H1 (cell line): ENCODE data around the gene KLHL15. TPM values are rescaled to one million over a fixed set of nuclear protein-coding genes. Genes with fewer than 3 reads are reported as not detected.

Source experiments
- CTCF ChIA-PET: fragments of 300-600 bp; sonication (Branson Sonifier 250); formaldehyde crosslinking; loops from one replicate; lab custom pipeline; 2021; ENCODE audit not compliant: partially characterized antibody; lab: Charles Lee
- POLR2A ChIA-PET: fragments of 300-600 bp; sonication (Branson Sonifier 250); formaldehyde crosslinking; loops from one replicate; lab custom pipeline; 2021; ENCODE audit warnings: inconsistent platforms; ENCODE audit not compliant: partially characterized antibody; lab: Charles Lee
- DNase-seq, 2 experiments: peaks; one replicate each; pipeline versions ENCODE4 v3.0.0 to v3.0.0-alpha.2; 2010 to 2022; ENCODE audit warnings: low spot score in 2 of 2, low read depth in 1 of 2, mixed read lengths in 1 of 2
- FAIRE-seq: peaks from 2 replicates; lab custom pipeline; 2011; peaks lifted over from hg19 to GRCh38; lab: Jason Lieb, UNC
- H2AFZ ChIP-seq: 2 replicates; pipeline ENCODE4 v1.8.1; 2012; ENCODE audit warnings: low read length, inconsistent platforms
- H2AK5ac ChIP-seq: 2 replicates; pipeline ENCODE4 v1.6.1; 2013; ENCODE audit warnings: low read depth, low read length
- H2BK120ac ChIP-seq: replicated peaks from 2 replicates; pipeline ENCODE3; 2013; ENCODE audit warnings: low read depth, low read length, inconsistent platforms
- H2BK12ac ChIP-seq: 2 replicates; pipeline ENCODE4 v1.6.1; 2013; ENCODE audit warnings: low read depth, low read length
- H2BK15ac ChIP-seq: 2 replicates; pipeline ENCODE4 v1.6.1; 2013; ENCODE audit warnings: low read length
- H2BK20ac ChIP-seq: 2 replicates; pipeline ENCODE4 v1.6.1; 2013; ENCODE audit warnings: low read length
- H2BK5ac ChIP-seq: 2 replicates; pipeline ENCODE4 v1.6.1; 2013; ENCODE audit warnings: low read depth, low read length
- H3K14ac ChIP-seq: 2 replicates; pipeline ENCODE4 v1.6.1; 2013; ENCODE audit warnings: inconsistent platforms; ENCODE audit not compliant: insufficient read length
- H3K18ac ChIP-seq: 2 replicates; pipeline ENCODE4 v1.6.1; 2013; ENCODE audit warnings: low read length; ENCODE audit errors: extremely low read depth
- H3K23ac ChIP-seq: 2 replicates; pipeline ENCODE4 v1.6.1; 2013; ENCODE audit warnings: inconsistent platforms; ENCODE audit not compliant: insufficient read length
- H3K23me2 ChIP-seq: 2 replicates; pipeline ENCODE4 v1.6.1; 2013; ENCODE audit warnings: low read depth, low read length
- H3K27ac ChIP-seq: 2 replicates; pipeline ENCODE4 v1.6.1; 2011; ENCODE audit warnings: low read depth, low read length, inconsistent platforms
- H3K27me3 ChIP-seq, 4 experiments: replicated peaks in 1 of 4; 1 replicate in 1 of 4; 2 replicates in 3 of 4; pipeline versions ENCODE4 v1.6.1 to v1.8.1; 2011 to 2013; ENCODE audit warnings: low read length in 3 of 4, mild to moderate bottlenecking in 3 of 4, inconsistent platforms in 2 of 4, mixed read lengths in 2 of 4, moderate library complexity in 1 of 4; ENCODE audit not compliant: control insufficient read depth in 3 of 4, insufficient read depth in 3 of 4; ENCODE audit errors: extremely low read depth in 1 of 4
- H3K36me3 ChIP-seq, 4 experiments: 2 replicates each; pipeline versions ENCODE4 v1.6.1 to v1.8.1; 2011 to 2013; ENCODE audit warnings: mild to moderate bottlenecking in 4 of 4, low read length in 3 of 4, moderate library complexity in 2 of 4, control low read depth in 1 of 4, inconsistent platforms in 1 of 4; ENCODE audit not compliant: insufficient read depth in 4 of 4, control insufficient read depth in 2 of 4
- H3K4ac ChIP-seq: replicated peaks from 2 replicates; pipeline ENCODE3; 2013; ENCODE audit warnings: low read length, low read depth, mixed read lengths, inconsistent platforms; ENCODE audit not compliant: insufficient read length
- H3K4me1 ChIP-seq, 4 experiments: replicated peaks in 1 of 4; 1 replicate in 1 of 4; 2 replicates in 3 of 4; pipeline versions ENCODE4 v1.6.1 to v1.8.1; 2011 to 2013; ENCODE audit warnings: low read length in 3 of 4, inconsistent platforms in 2 of 4, mixed read lengths in 1 of 4; ENCODE audit not compliant: insufficient read depth in 4 of 4, control insufficient read depth in 3 of 4
- H3K4me2 ChIP-seq, 2 experiments: 2 replicates each; pipeline versions ENCODE4 v1.6.1 to v1.8.1; 2011 to 2013; ENCODE audit warnings: low read depth in 2 of 2, low read length in 2 of 2, control low read depth in 1 of 2, inconsistent platforms in 1 of 2, mild to moderate bottlenecking in 1 of 2; ENCODE audit not compliant: insufficient read depth in 1 of 2
- H3K4me3 ChIP-seq, 4 experiments: fragments of 200-600, 300-600 bp in 1 of 4; sonication (generic), shearing (Covaris generic), sonication (Bioruptor Twin) in 1 of 4; 2 replicates each; pipeline versions ENCODE4 v1.5.1 to v1.8.1; 2011 to 2016; ENCODE audit warnings: low read length in 4 of 4, low read depth in 3 of 4, control low read depth in 2 of 4, inconsistent platforms in 2 of 4, mild to moderate bottlenecking in 2 of 4, mixed read lengths in 1 of 4, moderate library complexity in 1 of 4; ENCODE audit not compliant: insufficient read depth in 2 of 4; ENCODE audit errors: extremely low read depth in 1 of 4
- H3K56ac ChIP-seq: replicated peaks from 2 replicates; pipeline ENCODE3; 2013; ENCODE audit warnings: low read depth, mild to moderate bottlenecking, mixed read lengths, low read length, inconsistent platforms; ENCODE audit not compliant: insufficient read length
- H3K79me1 ChIP-seq: 2 replicates; pipeline ENCODE4 v1.6.1; 2013; ENCODE audit warnings: low read depth, low read length, control low read depth
- H3K79me2 ChIP-seq, 2 experiments: 2 replicates each; pipeline versions ENCODE4 v1.6.1 to v1.8.1; 2012 to 2013; ENCODE audit warnings: low read length in 2 of 2, mild to moderate bottlenecking in 2 of 2, inconsistent platforms in 1 of 2; ENCODE audit not compliant: insufficient read depth in 2 of 2, control insufficient read depth in 1 of 2
- H3K9ac ChIP-seq, 4 experiments: replicated peaks in 1 of 4; 1 replicate in 1 of 4; 2 replicates in 3 of 4; pipeline versions ENCODE4 v1.6.1 to v1.8.1; 2011 to 2013; ENCODE audit warnings: low read depth in 3 of 4, low read length in 3 of 4, control low read depth in 2 of 4, mild to moderate bottlenecking in 2 of 4, moderate library complexity in 2 of 4, inconsistent platforms in 1 of 4; ENCODE audit errors: extremely low read depth in 1 of 4
- H3K9me3 ChIP-seq, 2 experiments: 2 replicates each; pipeline versions ENCODE4 v1.6.1 to v1.8.1; 2012 to 2013; ENCODE audit warnings: mild to moderate bottlenecking in 2 of 2, moderate library complexity in 2 of 2, control low read depth in 1 of 2, inconsistent platforms in 1 of 2, low read depth in 1 of 2, low read length in 1 of 2, mixed read lengths in 1 of 2; ENCODE audit not compliant: insufficient read depth in 2 of 2
- H4K20me1 ChIP-seq, 2 experiments: replicated peaks in 1 of 2; 2 replicates each; pipeline versions ENCODE3 to v1.8.1; 2011 to 2013; ENCODE audit warnings: inconsistent platforms in 2 of 2, low read length in 2 of 2, mild to moderate bottlenecking in 1 of 2; ENCODE audit not compliant: insufficient read depth in 2 of 2, control insufficient read depth in 1 of 2
- H4K5ac ChIP-seq: 2 replicates; pipeline ENCODE4 v1.6.1; 2013; ENCODE audit warnings: low read length, low read depth, mixed read lengths, inconsistent platforms; ENCODE audit not compliant: insufficient read length
- H4K8ac ChIP-seq: 2 replicates; pipeline ENCODE4 v1.8.0; 2013; ENCODE audit warnings: mild to moderate bottlenecking, moderate library complexity, low read length, inconsistent platforms; ENCODE audit not compliant: insufficient read depth; ENCODE audit errors: extremely low read depth
- H4K91ac ChIP-seq: replicated peaks from 2 replicates; pipeline ENCODE3; 2013; ENCODE audit warnings: low read length, mixed read lengths, inconsistent platforms; ENCODE audit not compliant: insufficient read length
- ASH2L ChIP-seq: fragments of 200-600, 300-600 bp; sonication (generic); IDR thresholded peaks from one replicate; pipeline ENCODE4 v1.7.1; 2017; ENCODE audit warnings: low read length
- BCL11A ChIP-seq, 2 experiments: IDR thresholded peaks; one replicate each; pipeline ENCODE4 v1.6.1; 2011; ENCODE audit warnings: low read depth in 2 of 2, low read length in 2 of 2, mild to moderate bottlenecking in 2 of 2
- BRCA1 ChIP-seq: IDR thresholded peaks from 2 replicates; pipeline ENCODE4 v1.6.1; 2012; ENCODE audit warnings: low read depth, low read length, improper control_type of control experiment
- CHD2 ChIP-seq: IDR thresholded peaks from 2 replicates; pipeline ENCODE4 v1.6.1; 2012; ENCODE audit warnings: low read length, improper control_type of control experiment
- MAFK ChIP-seq: IDR thresholded peaks from 2 replicates; pipeline ENCODE4 v1.6.1; 2012; ENCODE audit warnings: low read depth, mild to moderate bottlenecking, improper control_type of control experiment, low read length
- RAD21 ChIP-seq, 2 experiments: IDR thresholded peaks in 1 of 2; conservative IDR thresholded peaks in 1 of 2; 2 replicates each; pipeline ENCODE4 v1.6.1; 2011; ENCODE audit warnings: low read depth in 2 of 2, low read length in 2 of 2, improper control_type of control experiment in 1 of 2, inconsistent platforms in 1 of 2, mild to moderate bottlenecking in 1 of 2, moderate library complexity in 1 of 2
- RXRA ChIP-seq: IDR thresholded peaks from 2 replicates; pipeline ENCODE4 v1.6.1; 2011; ENCODE audit warnings: low read depth, mild to moderate bottlenecking, low read length, moderate library complexity; ENCODE audit not compliant: insufficient read depth
- SIN3A ChIP-seq, 2 experiments: IDR thresholded peaks in 1 of 2; conservative IDR thresholded peaks in 1 of 2; 2 replicates each; pipeline ENCODE4 v1.6.1; 2011 to 2012; ENCODE audit warnings: low read length in 2 of 2, improper control_type of control experiment in 1 of 2, low read depth in 1 of 2, mild to moderate bottlenecking in 1 of 2
- SP4 ChIP-seq: IDR thresholded peaks from 2 replicates; pipeline ENCODE4 v1.6.1; 2012; ENCODE audit warnings: low read length, inconsistent platforms
- TAF7 ChIP-seq: optimal IDR thresholded peaks from 2 replicates; pipeline ENCODE3; 2011; ENCODE audit warnings: low read depth, mild to moderate bottlenecking, inconsistent platforms, low read length, moderate library complexity, borderline replicate concordance
- WGBS, 2 experiments: shearing (Covaris generic) in 1 of 2; methylation state at CpG; one replicate each; pipeline versions ENCODE4 v1.1.6 to v1.1.7; 2013 to 2015; ENCODE audit warnings: low lambda C conversion rate in 2 of 2, mixed read lengths in 2 of 2, inconsistent platforms in 1 of 2, low coverage in 1 of 2, missing lambda C conversion rate in 1 of 2; ENCODE audit not compliant: insufficient replicate concordance in 2 of 2, insufficient coverage in 1 of 2, insufficient read length in 1 of 2; ENCODE audit errors: extremely low coverage in 1 of 2, missing lambda C conversion rate in 1 of 2; 5-methylcytosine and 5-hydroxymethylcytosine counted together
- polyA plus RNA-seq, 7 experiments: library from polyadenylated mRNA; depleted of rRNA in 3 of 7; stranded (reverse) in 5 of 7; unstranded in 2 of 7; fragments of >200 nt in 5 of 7; fragments of 200-250 nt in 2 of 7; gene quantifications; 1 replicate in 5 of 7; 2 replicates in 1 of 7; 4 replicates in 1 of 7; pipeline versions ENCODE4 v1.2.1 to v1.2.3, GENCODE V29; 2011 to 2013; ENCODE audit warnings: missing spikeins in 2 of 7, mixed read lengths in 2 of 7
- total RNA-seq: library from RNA; stranded (reverse); fragmentation: NEBNext Ultra II Directional; extraction: Animal tissue kit (Norgen Biotek cat#: 25700); gene quantifications from 2 replicates; pipeline ENCODE4 v1.2.1, GENCODE V29; 2021
- TF ChIP-seq, protein P1 (sequence below), 3 experiments: IDR thresholded peaks; 1 replicate in 2 of 3; 2 replicates in 1 of 3; pipeline versions ENCODE4 v1.5.1 to v1.6.1; 2011; ENCODE audit warnings: low read length in 3 of 3, mild to moderate bottlenecking in 3 of 3, inconsistent platforms in 2 of 3, low read depth in 1 of 3, moderate library complexity in 1 of 3; ENCODE audit not compliant: insufficient read depth in 1 of 3; ENCODE audit errors: control extremely low read depth in 1 of 3

KLHL15 gene
- total and polyA plus RNA-seq, 2 of the 8 experiments (the other 6 are each of a cell fraction or from before 2014, with no cell fraction given) = 3.7 to 8.9 TPM

DNA sequence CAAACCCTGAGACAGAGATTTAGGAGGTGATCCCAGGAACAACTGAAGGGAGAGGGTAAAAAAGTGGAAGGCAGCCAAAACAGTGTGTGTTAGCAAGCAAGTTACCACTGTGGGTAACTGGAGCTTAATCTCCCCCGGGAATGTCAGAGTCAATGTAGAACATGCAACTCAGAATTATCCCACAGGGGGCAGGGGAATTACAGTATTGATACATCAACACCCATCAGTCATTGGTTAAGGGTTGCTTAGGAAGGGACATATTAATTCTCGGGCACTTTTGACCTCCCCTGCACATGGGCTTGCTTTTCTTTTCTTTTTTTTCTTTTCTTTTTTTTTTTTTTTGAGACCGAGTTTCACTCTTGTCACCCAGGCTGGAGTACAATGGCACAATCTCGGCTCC, 89.9 kb downstream of the KLHL15 start:
- H3K36me3 ChIP-seq = no peaks in the 10 kb centered on the region
- no peak overlapping the region for H3K14ac ChIP-seq
- no peak overlapping the region for H2BK120ac ChIP-seq
- H2BK12ac ChIP-seq = no peak overlapping the region
- no CpG with 5 or more reads among the region's 4 CpGs for WGBS, 2 experiments
- no peak overlapping the region for H3K4me2 ChIP-seq
- H3K4ac ChIP-seq = no peak overlapping the region
- no peak overlapping the region for H2AK5ac ChIP-seq
- no peak overlapping the region for H2BK5ac ChIP-seq
- CTCF ChIA-PET = interaction anchor here (1.5 kb wide), 1 partner anchor 117 kb away, joined by 5 read pairs; the partner anchor contains the start of gene EIF2S3
- no peak overlapping the region for H4K5ac ChIP-seq
- no peak overlapping the region for H3K4me3 ChIP-seq
- DNase-seq (no peak), FAIRE-seq (no peak)
- H2BK20ac ChIP-seq = no peak overlapping the region
- no peaks in the 10 kb centered on the region for H3K79me1 ChIP-seq
- H4K91ac ChIP-seq = no peak overlapping the region
- no peaks in the 10 kb centered on the region for H3K9me3 ChIP-seq
- H4K8ac ChIP-seq = no peak overlapping the region
- H3K27me3 ChIP-seq = no peaks in the 10 kb centered on the region
- no peak overlapping the region for H3K23ac ChIP-seq
- no peak overlapping the region for H3K9ac ChIP-seq
- H3K27ac ChIP-seq = no peak overlapping the region
- no peaks in the 10 kb centered on the region; the same call in 1 of the 2 replicates for H3K23me2 ChIP-seq
- H3K4me1 ChIP-seq = no peaks in the 10 kb centered on the region
- no peaks in the 10 kb centered on the region for H3K79me2 ChIP-seq
- POLR2A ChIA-PET = interaction anchor here (0.5 to 1.4 kb wide), 3 partner anchors 16 to 84 kb away, joined by 3 to 4 read pairs (median 4); no protein-coding TSS in a partner anchor
- H4K20me1 ChIP-seq = no peaks in the 10 kb centered on the region
- TF ChIP-seq CHD2 (no peak), BRCA1 (no peak), RAD21 (IDR thresholded peaks at IDR 0.05 in 1 of 2, conservative IDR thresholded peaks at IDR 0.05 in 1 of 2; ENCODE audit: low read depth in 2 of 2, low read length in 2 of 2) (peak in 1 of 2 experiments; percentile 10; a peak in 1 of 4 replicates), RXRA (no peak), TAF7 (no peak), ASH2L (no peak), BCL11A (IDR thresholded peaks at IDR 0.05; ENCODE audit: low read depth in 2 of 2, low read length in 2 of 2) (no peak), SP4 (no peak), SIN3A (conservative IDR thresholded peaks at IDR 0.05 in 1 of 2, IDR thresholded peaks at IDR 0.05 in 1 of 2; ENCODE audit: low read depth in 1 of 2, low read length in 2 of 2) (no peak), MAFK (no peak)
- TF ChIP-seq, protein P1, sequence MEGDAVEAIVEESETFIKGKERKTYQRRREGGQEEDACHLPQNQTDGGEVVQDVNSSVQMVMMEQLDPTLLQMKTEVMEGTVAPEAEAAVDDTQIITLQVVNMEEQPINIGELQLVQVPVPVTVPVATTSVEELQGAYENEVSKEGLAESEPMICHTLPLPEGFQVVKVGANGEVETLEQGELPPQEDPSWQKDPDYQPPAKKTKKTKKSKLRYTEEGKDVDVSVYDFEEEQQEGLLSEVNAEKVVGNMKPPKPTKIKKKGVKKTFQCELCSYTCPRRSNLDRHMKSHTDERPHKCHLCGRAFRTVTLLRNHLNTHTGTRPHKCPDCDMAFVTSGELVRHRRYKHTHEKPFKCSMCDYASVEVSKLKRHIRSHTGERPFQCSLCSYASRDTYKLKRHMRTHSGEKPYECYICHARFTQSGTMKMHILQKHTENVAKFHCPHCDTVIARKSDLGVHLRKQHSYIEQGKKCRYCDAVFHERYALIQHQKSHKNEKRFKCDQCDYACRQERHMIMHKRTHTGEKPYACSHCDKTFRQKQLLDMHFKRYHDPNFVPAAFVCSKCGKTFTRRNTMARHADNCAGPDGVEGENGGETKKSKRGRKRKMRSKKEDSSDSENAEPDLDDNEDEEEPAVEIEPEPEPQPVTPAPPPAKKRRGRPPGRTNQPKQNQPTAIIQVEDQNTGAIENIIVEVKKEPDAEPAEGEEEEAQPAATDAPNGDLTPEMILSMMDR (IDR thresholded peaks at IDR 0.05; ENCODE audit: control extremely low read depth in 1 of 3, insufficient read depth in 1 of 3, low read depth in 1 of 3, low read length in 3 of 3) = peak in 1 of 3 experiments; percentile 15; a peak in 1 of 4 replicates
- H2AFZ ChIP-seq = no peak overlapping the region
- H2BK15ac ChIP-seq = no peak overlapping the region
- H3K18ac ChIP-seq = no peak overlapping the region
- H3K56ac ChIP-seq = no peak overlapping the region
